GM21381 (cell line): ENCODE data around the gene SMG7.

ENCODE experiments used
- ATAC-seq: cut with Tn5 transposase; IDR thresholded peaks from one replicate; pipeline ENCODE4 v1.9.1; 2021; ENCODE audit warnings: mild to moderate bottlenecking, moderate library complexity; ENCODE audit not compliant: unreplicated experiment

Gene SMG7

DNA sequence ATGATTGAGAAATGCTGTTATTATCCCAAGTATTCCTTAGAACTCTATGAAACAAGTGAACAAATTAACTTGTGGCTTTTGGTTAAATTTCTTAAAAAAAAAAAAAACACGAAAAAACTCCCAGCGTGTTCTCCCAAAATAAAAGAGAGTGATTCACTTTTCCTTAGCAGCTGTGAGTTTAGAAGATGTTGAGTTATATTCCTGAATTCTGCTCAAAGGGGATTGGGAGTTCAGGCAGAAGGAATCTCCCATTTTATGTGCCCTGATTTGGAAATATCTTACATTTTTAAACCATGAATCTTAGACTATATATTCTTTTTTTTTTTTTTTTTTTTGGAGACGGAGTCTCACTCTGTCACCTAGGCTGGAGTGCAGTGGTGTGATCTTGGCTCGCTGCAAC, 34.3 kb downstream of the SMG7 start:
- ATAC-seq: no peak

DNA sequence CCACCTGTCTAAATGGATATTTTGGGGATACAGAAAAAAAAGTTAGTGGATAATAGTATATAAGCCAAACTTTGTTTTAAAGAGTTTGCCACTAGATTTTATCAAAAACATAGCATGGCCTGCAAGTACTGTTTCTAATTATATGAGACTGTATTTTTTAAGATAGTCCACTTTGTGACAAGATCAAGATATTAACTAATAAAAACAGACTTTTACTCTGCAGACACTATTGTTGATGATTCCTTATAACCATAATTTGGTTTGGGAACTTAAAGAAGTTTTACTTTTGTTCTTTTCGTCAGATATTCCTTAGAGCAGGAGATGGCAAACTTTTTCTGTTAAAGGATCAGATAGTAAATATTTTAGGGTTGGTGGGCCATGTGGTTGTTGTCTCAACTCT, 36.4 kb downstream of the SMG7 start:
- ATAC-seq: no peak

DNA sequence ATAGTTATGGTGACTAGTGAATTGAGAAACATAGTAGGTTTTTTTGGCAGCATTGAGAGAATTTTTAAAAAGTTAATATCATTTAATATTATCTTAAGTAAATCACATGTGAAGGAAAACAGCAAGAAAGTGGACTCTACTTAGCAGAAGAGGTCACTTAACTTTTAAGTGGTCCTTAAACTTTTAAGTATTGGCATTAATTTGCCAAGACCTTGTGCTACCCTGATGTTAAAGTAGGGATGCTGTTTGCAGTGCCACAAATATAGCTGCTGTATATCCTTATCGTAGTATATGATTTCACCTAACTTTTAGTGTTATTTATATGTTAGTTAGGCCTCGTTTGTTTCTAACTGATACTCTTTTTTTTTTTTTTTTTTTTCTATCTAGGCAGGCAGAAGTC, 40.2 kb downstream of the SMG7 start:
- no peak for ATAC-seq

DNA sequence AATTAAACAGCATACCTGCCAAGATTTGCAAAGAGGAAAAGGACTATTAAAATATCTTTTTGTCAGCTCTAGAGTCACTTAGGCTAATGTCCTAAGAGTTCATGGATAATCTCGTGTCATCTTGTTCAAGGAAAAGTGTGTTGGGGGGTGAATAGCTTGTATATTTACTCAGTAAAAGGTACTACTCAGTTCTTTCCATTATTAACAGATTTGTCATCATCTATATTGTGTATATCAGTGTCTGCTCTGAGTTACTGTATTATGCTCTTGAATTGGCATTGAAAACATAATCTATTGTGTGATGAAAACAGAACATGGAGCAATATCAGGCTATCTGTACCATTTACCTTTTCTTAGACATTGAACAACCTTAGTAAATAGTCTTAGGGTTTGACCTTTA, 41.9 kb downstream of the SMG7 start:
- no peak for ATAC-seq

DNA sequence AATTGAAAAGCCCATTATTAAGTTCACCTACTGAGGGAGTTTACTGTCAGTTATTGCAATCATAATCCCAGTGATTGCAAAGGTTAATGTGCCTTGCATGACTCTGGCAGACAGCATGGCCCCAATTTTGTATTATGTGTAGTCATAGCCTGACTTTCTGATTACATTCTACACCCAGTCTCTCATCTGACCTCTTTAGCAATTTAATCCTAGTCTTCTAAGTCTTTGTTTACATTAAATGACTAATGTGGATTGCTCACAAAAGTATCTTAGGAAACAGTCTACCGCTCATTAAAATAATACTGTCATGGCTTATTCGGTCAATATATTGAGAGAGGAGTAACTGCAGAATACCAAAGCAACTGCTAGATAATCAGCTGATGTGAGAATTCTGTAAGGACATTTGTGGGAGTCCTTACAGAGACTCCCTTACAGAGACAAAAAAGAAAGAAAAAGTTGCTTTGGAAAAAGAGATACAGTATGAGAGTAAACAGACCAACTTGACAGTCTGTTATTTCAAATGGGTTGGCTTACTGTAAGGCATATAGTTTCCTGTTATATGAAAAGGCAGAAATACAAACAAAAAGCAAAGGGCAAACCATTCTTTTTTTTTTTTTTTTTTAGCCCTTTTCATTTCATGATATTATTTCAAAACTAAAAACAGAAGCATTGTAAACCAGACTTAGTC, 42.8 kb downstream of the SMG7 start:
- ATAC-seq: no peak

DNA sequence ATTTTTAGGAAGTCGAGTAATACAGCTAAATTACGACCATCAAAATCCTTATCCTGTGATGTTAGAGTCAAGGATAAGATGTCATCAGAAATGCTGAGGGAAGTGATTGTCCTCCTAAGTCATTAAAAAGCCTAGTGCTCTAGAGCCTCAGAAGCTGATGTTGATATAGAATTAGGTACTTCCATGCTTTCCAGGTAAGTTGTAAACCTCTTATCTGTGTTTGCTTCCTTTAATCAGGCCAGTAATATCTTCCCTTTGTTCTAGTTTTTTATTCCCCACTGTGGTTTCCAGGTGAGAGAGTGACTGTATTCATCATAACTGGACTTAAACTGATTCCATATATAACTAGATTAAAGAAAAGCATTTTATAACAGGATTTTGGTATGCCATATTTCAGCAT, 44.4 kb downstream of the SMG7 start:
- no peak for ATAC-seq

DNA sequence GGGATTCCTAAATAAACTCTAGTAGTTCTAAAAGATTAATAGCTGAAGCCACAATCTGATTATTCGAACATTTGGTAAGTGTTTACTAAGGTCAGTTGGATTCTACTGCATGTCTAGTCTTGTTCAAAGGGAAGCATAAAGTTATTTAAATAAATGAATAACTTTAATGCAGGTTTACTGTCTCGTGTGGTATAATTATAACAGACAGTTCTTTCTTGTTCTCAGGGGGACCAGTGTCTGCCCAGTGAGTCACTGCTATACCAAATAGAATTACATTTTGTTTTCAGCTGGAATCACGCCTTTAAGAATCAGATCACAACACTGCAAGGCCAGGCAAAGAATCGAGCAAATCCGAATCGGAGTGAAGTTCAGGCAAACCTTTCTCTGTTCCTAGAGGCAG, 45.1 kb downstream of the SMG7 start:
- ATAC-seq: no peak

DNA sequence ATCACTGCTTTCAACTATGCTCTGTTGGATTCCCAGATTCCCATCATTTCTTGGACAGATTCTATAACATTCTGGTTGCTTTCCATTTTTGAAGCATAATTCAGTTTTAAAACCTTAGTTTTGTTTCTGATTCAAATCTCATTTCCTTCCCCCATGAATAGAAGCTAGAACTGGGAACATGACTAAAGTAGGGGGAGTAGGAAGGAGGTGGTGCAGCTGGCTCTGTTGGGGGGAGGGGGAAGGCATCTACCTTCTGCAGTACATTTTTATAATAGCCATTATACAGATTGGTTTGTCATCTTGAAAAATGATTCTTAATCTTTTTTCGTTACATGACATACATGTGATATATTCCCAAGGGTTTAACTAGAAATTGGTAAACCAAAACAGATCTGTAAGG, 48.1 kb downstream of the SMG7 start:
- ATAC-seq: no peak

DNA sequence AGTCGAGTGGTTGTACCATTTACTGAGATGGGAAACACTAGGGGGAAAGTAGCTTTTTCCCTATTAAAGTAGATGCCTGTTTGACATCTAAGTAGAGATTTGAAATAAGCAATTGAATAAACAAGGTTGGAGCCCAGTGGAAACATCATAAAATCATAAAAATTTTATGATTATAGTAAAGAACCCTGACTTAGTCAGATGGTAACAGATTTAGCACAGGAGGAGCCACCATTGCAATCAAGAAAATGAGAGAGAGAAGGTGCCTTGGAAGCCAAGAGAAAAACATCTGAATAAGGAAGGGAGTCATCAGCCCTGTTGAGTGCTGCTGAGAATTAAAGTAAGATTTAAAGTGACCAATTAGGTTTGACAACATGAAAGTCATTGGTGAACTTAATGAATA, 49.8 kb downstream of the SMG7 start:
- ATAC-seq: no peak

DNA sequence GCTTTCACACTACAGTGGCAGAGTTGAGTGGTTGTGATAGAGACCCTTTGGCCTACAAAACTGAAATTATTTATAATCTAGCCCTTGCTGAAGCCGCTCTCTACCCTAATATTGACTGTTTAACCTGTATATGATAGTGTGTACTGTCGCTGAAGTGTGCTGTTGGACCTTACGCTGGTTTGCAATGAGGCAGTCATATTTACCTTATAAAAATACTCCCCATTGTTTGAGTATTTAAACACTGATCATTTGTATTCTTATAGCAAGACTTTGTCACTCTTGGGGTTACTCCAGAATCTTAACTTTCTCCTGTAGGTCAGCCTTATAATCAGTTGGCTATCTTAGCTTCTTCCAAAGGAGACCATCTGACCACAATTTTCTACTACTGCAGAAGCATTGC, 56.3 kb downstream of the SMG7 start:
- ATAC-seq: no peak

DNA sequence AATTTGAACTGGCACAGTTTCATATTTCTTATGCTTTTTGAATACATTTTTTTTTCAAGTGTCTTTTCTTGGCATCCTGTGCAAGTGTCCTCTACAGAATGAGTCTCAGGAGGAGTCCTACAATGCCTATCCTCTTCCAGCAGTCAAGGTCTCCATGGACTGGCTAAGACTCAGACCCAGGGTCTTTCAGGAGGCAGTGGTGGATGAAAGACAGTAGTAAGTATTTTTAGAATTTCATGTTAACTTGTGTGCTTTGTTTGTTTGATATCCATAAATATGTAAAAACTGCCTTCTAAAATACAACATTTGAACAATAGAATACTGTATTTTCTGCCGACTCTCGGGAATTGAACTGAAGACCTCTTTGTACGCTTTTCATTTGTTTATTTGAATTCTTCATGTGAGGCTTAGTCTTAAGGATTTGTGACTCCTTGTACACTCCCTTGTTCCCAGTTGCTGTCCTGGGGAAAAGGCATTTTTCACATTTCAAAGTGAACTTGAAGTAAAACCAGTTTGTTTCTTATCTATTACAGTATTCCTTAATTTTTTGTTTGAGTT, 61.4 kb downstream of the SMG7 start:
- no peak for ATAC-seq

DNA sequence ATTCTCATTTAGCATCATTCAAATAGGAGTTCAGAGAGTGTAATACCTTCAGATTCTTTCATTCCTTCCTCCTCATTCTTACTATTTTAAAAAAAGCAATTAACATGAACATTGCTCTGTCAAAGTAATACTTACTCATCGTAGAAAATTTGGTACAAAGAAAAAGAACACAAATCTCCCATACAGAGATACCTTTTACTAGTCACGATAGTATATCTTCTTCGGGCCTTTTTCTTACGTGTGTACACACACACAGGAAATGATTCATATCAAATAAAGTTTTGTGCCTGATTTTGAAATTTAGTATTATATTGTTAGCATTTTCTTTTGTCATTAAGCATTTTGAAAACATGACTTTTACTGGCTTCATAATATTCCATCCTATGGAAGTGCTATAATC, 65.1 kb downstream of the SMG7 start:
- ATAC-seq: no peak

DNA sequence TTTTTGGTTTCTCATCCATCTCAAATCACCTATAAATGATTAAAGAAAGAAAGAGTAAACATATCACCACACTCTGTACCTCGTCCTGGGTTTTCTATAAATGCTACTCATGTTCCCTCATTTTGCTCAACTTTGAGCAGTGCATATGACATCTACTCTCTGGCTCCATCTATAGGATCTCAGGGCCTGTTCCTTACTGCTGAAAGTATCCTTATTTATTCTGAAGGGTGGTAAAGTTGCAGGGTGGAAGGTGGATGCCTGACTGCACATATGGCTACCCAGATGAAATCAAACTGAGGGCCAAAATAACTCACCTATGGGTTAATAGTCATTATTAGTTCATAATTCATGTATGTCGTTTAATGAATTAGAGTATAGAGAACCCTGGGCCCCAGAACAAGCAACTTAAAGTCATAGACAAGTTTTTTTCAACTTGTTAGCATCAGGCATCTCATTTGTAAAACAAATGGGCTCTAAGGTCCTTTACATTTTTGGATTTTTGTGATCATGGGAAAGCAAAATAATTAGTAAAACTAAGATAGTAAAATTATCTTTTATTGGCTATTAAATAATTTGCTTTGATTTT, 71.4 kb downstream of the SMG7 start:
- ATAC-seq: no peak

DNA sequence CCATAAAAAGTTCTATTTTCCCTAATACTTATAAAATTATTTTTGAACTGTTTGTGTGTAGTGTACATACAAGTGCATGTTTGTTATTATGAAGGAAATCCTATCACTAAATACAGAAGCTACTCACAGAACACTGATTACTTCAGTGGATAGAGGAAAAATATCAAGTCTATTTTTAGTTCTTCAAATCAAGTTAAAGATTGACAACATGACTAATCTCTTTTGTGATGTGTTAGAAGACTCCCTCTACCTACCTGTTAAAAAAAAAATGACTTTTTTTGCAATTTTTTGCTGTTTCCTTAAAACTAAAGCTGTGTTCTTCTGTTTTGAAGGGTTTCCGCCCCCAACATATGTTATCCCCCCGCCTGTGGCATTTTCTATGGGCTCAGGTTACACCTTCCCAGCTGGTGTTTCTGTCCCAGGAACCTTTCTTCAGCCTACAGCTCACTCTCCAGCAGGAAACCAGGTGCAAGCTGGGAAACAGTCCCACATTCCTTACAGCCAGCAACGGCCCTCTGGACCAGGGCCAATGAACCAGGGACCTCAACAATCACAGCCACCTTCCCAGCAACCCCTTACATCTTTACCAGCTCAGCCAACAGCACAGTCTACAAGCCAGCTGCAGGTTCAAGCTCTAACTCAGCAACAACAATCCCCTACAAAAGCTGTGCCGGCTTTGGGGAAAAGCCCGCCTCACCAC, 72.4 kb downstream of the SMG7 start:
- ATAC-seq: no peak

DNA sequence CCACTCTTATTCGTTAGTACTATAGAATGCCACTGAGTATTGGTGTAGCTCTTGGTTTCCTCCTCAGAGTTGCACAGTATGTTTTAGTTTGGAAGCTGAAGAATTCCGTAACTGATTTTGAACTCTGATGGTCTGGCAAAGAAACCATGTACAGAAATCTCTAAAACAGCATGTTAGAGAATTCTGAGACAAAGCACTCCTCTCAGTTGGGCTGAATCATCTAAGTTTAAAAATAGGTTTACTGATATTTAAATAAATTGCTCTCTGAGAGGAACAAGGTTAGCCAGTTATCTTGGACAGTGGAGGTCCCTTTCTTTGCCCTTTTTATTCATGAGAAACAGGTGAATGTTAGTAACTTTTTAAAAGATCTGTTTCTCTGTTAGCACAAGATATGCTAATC, 74.1 kb downstream of the SMG7 start:
- ATAC-seq: no peak

DNA sequence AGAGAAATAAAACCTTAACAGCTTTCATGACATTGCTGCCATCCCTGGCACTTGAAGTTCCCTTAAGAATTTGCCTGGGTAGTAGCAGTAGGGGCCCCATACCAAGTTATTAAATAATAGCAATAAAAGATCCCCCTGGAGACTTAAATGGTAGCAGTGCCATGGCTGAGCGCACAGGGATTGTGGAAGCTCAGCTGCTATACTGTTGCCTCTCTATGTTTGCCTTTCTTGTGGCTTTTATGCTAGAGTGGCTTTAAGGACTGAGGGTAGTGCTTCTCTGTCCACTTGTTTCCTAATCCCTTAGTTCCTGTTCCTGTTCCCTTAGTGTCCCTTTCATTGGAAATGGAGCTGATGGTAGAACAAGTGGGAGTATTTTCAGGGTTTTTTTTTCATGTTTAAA, 75.8 kb downstream of the SMG7 start:
- no peak for ATAC-seq

DNA sequence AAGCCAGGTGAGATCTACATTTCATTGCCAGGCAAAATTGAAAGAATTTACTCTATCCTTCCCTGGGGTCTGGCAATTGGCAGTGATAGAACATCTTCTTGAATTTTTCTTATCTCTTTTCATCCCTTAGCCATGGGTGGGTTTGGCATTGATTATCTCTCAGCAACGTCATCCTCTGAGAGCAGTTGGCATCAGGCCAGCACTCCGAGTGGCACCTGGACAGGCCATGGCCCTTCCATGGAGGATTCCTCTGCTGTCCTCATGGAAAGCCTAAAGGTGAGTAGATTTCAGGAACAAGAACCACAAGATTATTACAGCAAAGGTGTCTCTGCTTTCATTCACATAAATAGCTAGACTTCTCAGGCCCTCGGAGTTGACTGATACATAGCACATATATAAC, 78.6 kb downstream of the SMG7 start:
- ATAC-seq: no peak

DNA sequence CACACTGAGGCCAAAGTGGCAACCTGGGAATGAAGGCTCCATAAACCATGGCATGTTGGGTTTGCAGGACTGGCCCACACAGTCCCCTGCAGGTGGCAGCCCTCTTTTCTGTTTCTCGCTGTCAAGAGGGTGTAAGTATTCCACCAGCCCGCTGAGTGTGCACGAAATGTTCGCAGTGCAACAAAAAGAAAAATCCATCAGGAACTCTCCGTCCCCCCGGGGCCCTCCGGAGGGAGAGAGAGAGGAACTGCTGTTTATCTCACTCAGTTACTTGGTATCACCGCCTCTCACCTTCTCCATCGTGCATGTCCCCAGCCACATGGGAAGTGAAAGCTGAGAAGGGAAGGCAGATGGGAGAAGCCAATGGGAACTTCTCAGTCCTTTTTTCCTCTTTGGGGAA, 79.6 kb downstream of the SMG7 start:
- no peak for ATAC-seq

DNA sequence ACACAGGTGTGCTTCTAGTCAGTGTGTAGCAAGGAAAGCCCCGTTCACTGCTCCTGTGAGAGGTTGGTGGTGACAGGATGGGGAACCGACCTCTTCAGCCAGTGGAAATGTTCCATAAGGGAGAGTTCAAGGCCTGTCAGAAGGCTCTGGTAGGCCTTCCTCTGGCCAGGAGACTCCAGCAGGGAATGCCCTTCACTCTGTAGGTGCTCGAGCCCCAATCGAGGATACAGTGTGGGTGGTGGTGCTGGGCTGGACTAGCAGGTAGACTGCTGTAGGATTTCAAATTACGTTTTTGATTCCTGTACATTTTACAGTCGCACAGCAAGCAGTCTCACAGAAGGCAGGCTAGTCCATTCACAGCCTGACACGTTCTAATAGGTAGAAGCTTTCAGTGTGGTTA, 80.1 kb downstream of the SMG7 start:
- no peak for ATAC-seq

DNA sequence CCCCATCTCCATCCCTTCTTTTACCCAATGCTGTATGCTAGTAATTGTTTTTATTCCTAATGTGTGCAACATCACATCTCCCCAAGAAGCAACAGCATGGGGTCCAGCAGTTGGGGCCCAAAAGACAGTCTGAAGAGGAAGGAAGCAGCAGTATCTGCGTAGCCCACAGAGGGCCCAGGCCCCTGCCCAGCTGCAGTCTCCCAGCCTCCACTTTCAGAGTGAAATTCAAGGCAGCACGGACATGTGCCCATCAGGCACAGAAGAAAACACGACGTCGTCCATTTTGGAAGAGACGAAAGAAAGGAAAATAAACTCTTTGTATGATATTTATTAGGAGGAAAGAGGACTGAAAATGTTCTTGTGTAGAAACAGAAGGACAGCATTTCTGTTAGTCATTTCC, 80.6 kb downstream of the SMG7 start:
- no peak for ATAC-seq

DNA sequence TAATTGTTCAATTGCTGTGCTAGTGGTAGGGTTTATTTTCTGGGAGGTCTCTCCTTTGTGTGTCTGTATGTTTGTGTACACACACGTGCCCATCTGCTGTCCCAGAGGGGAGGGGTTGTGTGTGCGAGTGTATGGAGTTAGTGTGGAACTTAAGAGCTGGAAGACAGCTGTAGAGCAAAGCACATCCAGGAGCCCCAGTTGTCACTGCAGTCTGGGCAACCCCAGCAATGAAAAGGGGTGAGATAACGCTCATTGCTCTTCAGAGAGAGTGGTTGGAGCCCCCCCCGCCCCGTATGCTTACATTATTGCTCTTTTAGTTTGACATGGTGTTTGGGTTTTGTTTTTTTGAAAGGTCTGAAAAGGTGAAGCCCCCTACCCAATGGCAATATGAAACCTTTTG, 81.0 kb downstream of the SMG7 start:
- ATAC-seq: no peak

DNA sequence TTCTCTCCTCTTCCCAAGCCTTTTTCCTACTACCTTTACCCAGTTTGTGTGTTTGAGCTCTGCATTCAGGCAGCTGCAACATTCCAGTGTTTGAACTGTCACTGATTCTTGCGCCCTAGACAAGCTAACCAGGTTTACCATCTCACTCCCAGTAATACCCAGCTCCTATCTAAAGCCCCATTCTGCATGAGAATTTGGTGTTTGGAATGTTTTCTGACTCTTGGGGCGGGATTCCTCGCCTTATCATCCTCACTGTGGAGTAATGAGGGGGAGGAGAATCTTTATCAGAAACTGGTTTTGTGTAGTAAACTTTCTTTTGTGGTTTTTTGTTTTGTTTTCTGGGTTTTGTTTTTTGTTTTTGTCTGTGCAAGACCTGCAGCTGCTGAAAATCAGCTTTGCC, 81.5 kb downstream of the SMG7 start:
- ATAC-seq: no peak
